ENCODE results near the gene SENP6. TPM values are rescaled to one million over a fixed set of nuclear protein-coding genes. Genes with fewer than 3 reads are reported as not detected.

SENP6 gene
- total RNA-seq, 1 experiment from 2014 or later, result 116 TPM

DNA sequence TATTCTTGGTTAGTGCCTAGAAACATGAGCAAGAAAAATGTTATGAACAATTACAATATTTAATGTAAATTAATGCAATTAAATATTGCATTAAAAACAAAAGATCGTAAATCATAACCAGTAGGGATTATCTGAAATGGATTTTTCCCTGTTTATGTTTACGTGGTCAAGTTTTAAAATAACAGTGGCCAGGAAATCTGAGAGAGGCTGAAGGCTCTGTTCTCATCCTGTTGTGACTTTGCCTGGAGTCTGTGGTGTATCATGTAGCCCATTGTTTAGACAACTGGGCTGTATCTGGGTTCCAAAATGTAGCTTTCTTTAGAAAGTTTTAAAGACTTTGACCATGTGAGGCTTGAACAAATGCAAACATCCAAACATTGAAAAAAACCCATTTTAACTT is 149.8 kb downstream of the SENP6 start:
- Histone ChIP-seq H3K9me3 (ENCODE audit: control insufficient read depth, low read depth, low read length) (no peaks in the 10 kb centered on the region), H4K20me1 (ENCODE audit: control insufficient read depth, insufficient read depth, insufficient read length) (no peaks in the 10 kb centered on the region), H2BK120ac (ENCODE audit: low read depth, low read length, poor library complexity, severe bottlenecking) (no peak overlapping the region), H3K9ac (ENCODE audit: extremely low read depth, insufficient read length, low read length) (no peak overlapping the region), H4K91ac (ENCODE audit: insufficient read length, low read depth, low read length) (no peak overlapping the region), H3K27ac (ENCODE audit: insufficient read length, low read depth, low read length) (no peak overlapping the region), H2AFZ (ENCODE audit: low read length) (no peak overlapping the region), H2BK12ac (ENCODE audit: insufficient read length, low read depth, low read length) (no peak overlapping the region), H3K79me1 (ENCODE audit: insufficient read depth, low read depth, low read length, poor library complexity, severe bottlenecking) (no peaks in the 10 kb centered on the region), H4K5ac (ENCODE audit: insufficient read length, low read depth, low read length) (no peak overlapping the region), H3K27me3 (ENCODE audit: insufficient read depth, low read length) (no peaks in the 10 kb centered on the region), H4K8ac (replicated peaks; ENCODE audit: insufficient read length, low read depth, low read length) (no peak overlapping the region), H3K23ac (ENCODE audit: insufficient read length, low read depth, low read length) (no peak overlapping the region), H2BK5ac (ENCODE audit: insufficient read length, low read length) (no peak overlapping the region), H3K56ac (ENCODE audit: insufficient read length, low read depth, low read length) (no peak overlapping the region), H2BK15ac (ENCODE audit: low read depth, low read length) (no peak overlapping the region), H3K4me1 (ENCODE audit: insufficient read depth, low read length) (no peaks in the 10 kb centered on the region), H2AK5ac (ENCODE audit: insufficient read length, low read length) (no peak overlapping the region), H2BK20ac (ENCODE audit: low read depth, low read length, poor library complexity, severe bottlenecking) (no peak overlapping the region), H3K79me2 (ENCODE audit: insufficient read depth, low read length) (no peaks in the 10 kb centered on the region; the same call in 1 of the 2 replicates), H3T11ph (ENCODE audit: low read length) (no peak overlapping the region), H3K4ac (ENCODE audit: low read depth, low read length) (no peak overlapping the region), H3K14ac (ENCODE audit: insufficient read depth, low read length) (no peak overlapping the region), H3K18ac (ENCODE audit: insufficient read length, low read depth, low read length) (no peak overlapping the region), H3K23me2 (ENCODE audit: insufficient read length, low read depth, low read length, poor library complexity, severe bottlenecking) (peaks cover 3% of the 10 kb centered on the region), H3K4me2 (ENCODE audit: insufficient read depth, insufficient read length, low read length) (no peak overlapping the region)
- WGBS (ENCODE audit: extremely low coverage, insufficient read length, low lambda C conversion rate), result no CpG with 5 or more reads among the region's 2 CpGs
- H3K4me1 Mint-ChIP-seq, result peaks cover 11 to 20% of the 10 kb centered on the region in 2 experiments
- H3K4me3 Mint-ChIP-seq, result no peak overlapping the region
- H3K27me3 Mint-ChIP-seq (ENCODE audit: low read depth), result peaks cover 2% of the 10 kb centered on the region
- no peak overlapping the region for H3K27ac Mint-ChIP-seq
- no peak for DNase-seq
- TF ChIP-seq, protein P1, sequence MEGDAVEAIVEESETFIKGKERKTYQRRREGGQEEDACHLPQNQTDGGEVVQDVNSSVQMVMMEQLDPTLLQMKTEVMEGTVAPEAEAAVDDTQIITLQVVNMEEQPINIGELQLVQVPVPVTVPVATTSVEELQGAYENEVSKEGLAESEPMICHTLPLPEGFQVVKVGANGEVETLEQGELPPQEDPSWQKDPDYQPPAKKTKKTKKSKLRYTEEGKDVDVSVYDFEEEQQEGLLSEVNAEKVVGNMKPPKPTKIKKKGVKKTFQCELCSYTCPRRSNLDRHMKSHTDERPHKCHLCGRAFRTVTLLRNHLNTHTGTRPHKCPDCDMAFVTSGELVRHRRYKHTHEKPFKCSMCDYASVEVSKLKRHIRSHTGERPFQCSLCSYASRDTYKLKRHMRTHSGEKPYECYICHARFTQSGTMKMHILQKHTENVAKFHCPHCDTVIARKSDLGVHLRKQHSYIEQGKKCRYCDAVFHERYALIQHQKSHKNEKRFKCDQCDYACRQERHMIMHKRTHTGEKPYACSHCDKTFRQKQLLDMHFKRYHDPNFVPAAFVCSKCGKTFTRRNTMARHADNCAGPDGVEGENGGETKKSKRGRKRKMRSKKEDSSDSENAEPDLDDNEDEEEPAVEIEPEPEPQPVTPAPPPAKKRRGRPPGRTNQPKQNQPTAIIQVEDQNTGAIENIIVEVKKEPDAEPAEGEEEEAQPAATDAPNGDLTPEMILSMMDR (conservative IDR thresholded peaks at IDR 0.05), result no peak
- no peaks in the 10 kb centered on the region for H3K9me3 Mint-ChIP-seq
- H3K36me3 Mint-ChIP-seq (ENCODE audit: insufficient read depth in 1 of 3, low read depth in 3 of 3), result peaks cover 0 to 4% (median 0%) of the 10 kb centered on the region in 3 experiments; a peak in 2 of 7 replicates

All from H9 (cell line).